Measurements from ENCODE around the gene HSPB8. TPM values are rescaled to one million over a fixed set of nuclear protein-coding genes. Genes with fewer than 3 reads are reported as not detected.

The HSPB8 gene
- total and polyA plus RNA-seq, 9 donors = 7.4 to 48.8 (median 18.0) TPM

DNA sequence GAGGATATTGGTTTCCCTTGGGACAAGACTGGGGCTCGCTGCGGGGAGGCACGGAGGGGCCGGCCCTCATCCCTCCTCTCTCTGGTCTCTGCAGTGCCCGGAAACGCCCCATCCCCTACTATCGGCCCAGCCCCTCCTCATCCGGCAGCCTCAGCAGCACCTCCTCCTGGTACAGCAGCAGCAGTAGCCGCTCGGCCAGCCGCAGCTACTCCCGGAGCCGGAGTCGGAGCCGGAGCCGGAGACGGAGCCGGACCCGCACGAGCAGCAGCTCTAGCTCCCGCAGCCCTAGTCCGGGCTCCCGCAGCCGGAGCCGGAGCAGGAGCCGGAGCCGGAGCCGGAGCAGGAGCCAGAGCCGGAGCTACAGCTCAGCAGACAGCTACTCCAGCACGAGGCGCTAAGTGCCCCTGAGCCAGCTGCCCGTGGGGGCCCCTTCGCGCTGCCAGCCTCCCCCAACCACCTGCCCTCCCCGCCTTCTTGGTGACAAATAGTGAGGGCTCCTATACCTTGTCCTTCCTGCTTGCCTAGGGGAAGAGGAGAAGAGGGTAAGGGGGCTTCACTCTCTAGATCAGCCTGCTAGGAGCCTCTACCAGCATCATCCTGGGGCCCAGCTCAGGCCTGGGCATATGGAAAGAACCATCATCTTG is 22.2 kb upstream of the HSPB8 start:
- no peak for DNase-seq
- no peak overlapping the region for H3K27ac ChIP-seq
- no peak overlapping the region for H3K4me3 ChIP-seq
- WGBS, 3 donors = 54 to 67% (median 60%) methylated on average over 35 of the region's 35 CpGs
- no peak for TF ChIP-seq EP300 (IDR thresholded peaks at IDR 0.05)
- TF ChIP-seq CTCF (IDR thresholded peaks at IDR 0.05) = no peak
- no peak for TF ChIP-seq POLR2A (IDR thresholded peaks at IDR 0.05)
- H3K36me3 ChIP-seq = no peaks in the 10 kb centered on the region
- intact Hi-C loops (cut with DNase I) = no loop called here
- peaks cover 3% of the 10 kb centered on the region for H3K4me1 ChIP-seq (ENCODE audit: insufficient read depth)
- no peaks in the 10 kb centered on the region for H3K27me3 ChIP-seq
- H3K9me3 ChIP-seq = no peaks in the 10 kb centered on the region

DNA sequence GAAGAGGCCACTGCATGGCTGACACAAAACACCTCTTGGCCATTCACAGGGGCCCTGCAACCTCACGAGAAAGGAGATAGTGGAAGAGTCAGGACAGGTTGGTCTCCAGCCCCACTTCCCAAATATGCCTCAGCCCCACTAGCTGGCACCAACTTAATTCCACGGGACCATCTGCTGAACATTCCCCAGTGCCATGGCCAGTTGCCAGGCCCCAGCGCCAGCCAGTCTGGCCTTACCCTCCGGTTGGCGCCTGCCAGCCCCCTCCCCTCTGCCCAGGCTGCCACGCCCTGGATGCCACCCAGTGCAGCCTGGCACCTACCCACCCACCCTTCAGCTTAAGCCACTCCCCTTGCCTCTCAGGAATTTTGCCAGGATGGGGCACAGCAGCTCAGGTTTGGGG is 21.2 kb upstream of the HSPB8 start:
- H3K27ac ChIP-seq = no peak overlapping the region
- DNase-seq = no peak
- TF ChIP-seq CTCF (IDR thresholded peaks at IDR 0.05) = no peak
- no peak for TF ChIP-seq POLR2A (IDR thresholded peaks at IDR 0.05)
- no peak for TF ChIP-seq EP300 (IDR thresholded peaks at IDR 0.05)

GRCh38 chr12:119157978-119158377 is 20.8 kb upstream of the HSPB8 start:
- Histone ChIP-seq H3K36me3 (no peaks in the 10 kb centered on the region), H3K27me3 (no peaks in the 10 kb centered on the region), H3K4me1 (ENCODE audit: insufficient read depth) (peaks cover 3% of the 10 kb centered on the region), H3K27ac (no peak overlapping the region), H3K4me3 (no peak overlapping the region), H3K9me3 (no peaks in the 10 kb centered on the region)
- no peak for DNase-seq
- TF ChIP-seq CTCF (IDR thresholded peaks at IDR 0.05) = no peak
- TF ChIP-seq EP300 (IDR thresholded peaks at IDR 0.05) = no peak
- TF ChIP-seq POLR2A (IDR thresholded peaks at IDR 0.05) = no peak
- WGBS, 3 donors = 71 to 79% (median 79%) methylated on average over 7 of the region's 7 CpGs
- intact Hi-C loops (cut with DNase I) = no loop called here

More for the DNA sequence above, 21.2 kb upstream of the HSPB8 start:
- WGBS, 3 donors = 77 to 90% (median 86%) methylated on average over 6 of the region's 6 CpGs
- Histone ChIP-seq H3K9me3 (no peaks in the 10 kb centered on the region), H3K36me3 (no peaks in the 10 kb centered on the region), H3K27me3 (no peaks in the 10 kb centered on the region), H3K4me1 (ENCODE audit: insufficient read depth) (peaks cover 3% of the 10 kb centered on the region), H3K4me3 (no peak overlapping the region)
- intact Hi-C loops (cut with DNase I) = no loop called here

GRCh38 chr12:119158402-119158801 is 20.3 kb upstream of the HSPB8 start:
- DNase-seq = no peak
- WGBS, 3 donors = 67 to 70% (median 70%) methylated on average over 7 of the region's 7 CpGs
- Histone ChIP-seq H3K9me3 (no peaks in the 10 kb centered on the region), H3K36me3 (no peaks in the 10 kb centered on the region), H3K27me3 (no peaks in the 10 kb centered on the region), H3K4me1 (ENCODE audit: insufficient read depth) (peaks cover 3% of the 10 kb centered on the region), H3K4me3 (no peak overlapping the region), H3K27ac (no peak overlapping the region)
- intact Hi-C loops (cut with DNase I) = no loop called here
- TF ChIP-seq CTCF (IDR thresholded peaks at IDR 0.05) (no peak), POLR2A (IDR thresholded peaks at IDR 0.05) (no peak), EP300 (IDR thresholded peaks at IDR 0.05) (no peak)
